IMR-90 (cell line): ENCODE data around the gene SKP2. TPM values are rescaled to one million over a fixed set of nuclear protein-coding genes. Genes with fewer than 3 reads are reported as not detected.
A peak's percentile ranks its signal among the peaks of the same experiment; 100 is the strongest.

Experiments
- ATAC-seq: fragments of 200-7000 bp; cut with Tn5 transposase; 2 replicates; pipeline ENCODE4 v1.9.1; 2020; ENCODE audit warnings: low read depth, mild to moderate bottlenecking, moderate library complexity
- BruUV-seq: library from RNA; stranded (reverse); fragments of 400-500 nt; replicated peaks from 2 replicates; lab custom pipeline; 2021; lab: Mats Ljungman, UMichigan
- CTCF ChIA-PET: fragments of 300-600 bp; formaldehyde crosslinking; extraction: SDS; loops from one replicate; lab custom pipeline; 2021; ENCODE audit warnings: antibody characterized with exemption; lab: Yijun Ruan, JAX
- POLR2A ChIA-PET: fragments of 300-600 bp; sonication (Branson Sonifier 250); formaldehyde crosslinking; loops from one replicate; lab custom pipeline; 2022; ENCODE audit warnings: antibody characterized with exemption; ENCODE audit not compliant: unreplicated experiment; lab: Charles Lee
- DNase-seq: peaks from one replicate; pipeline ENCODE4 v3.0.0; 2013
- H2AFZ ChIP-seq: replicated peaks from 2 replicates; pipeline ENCODE3; 2013; ENCODE audit warnings: low read length, mild to moderate bottlenecking; ENCODE audit not compliant: poor library complexity
- H2AK5ac ChIP-seq: 2 replicates; pipeline ENCODE4 v1.6.1; 2013; ENCODE audit warnings: low read depth, low read length, inconsistent platforms
- H2AK9ac ChIP-seq: replicated peaks from 2 replicates; pipeline ENCODE3; 2013; ENCODE audit warnings: mild to moderate bottlenecking, low read depth, low read length, moderate library complexity; ENCODE audit not compliant: poor library complexity
- H2BK120ac ChIP-seq: 2 replicates; pipeline ENCODE4 v1.6.1; 2013; ENCODE audit warnings: low read depth, low read length, inconsistent platforms
- H2BK15ac ChIP-seq: 3 replicates; pipeline ENCODE4 v1.6.1; 2013; ENCODE audit warnings: low read depth, low read length, inconsistent platforms
- H2BK20ac ChIP-seq: 2 replicates; pipeline ENCODE4 v1.6.1; 2013; ENCODE audit warnings: low read depth, mild to moderate bottlenecking, inconsistent platforms, low read length, moderate library complexity
- H2BK5ac ChIP-seq: 2 replicates; pipeline ENCODE4 v1.6.1; 2013; ENCODE audit warnings: mild to moderate bottlenecking, low read depth, low read length, inconsistent platforms; ENCODE audit not compliant: poor library complexity, severe bottlenecking
- H3K14ac ChIP-seq: replicated peaks from 2 replicates; pipeline ENCODE4 v1.6.1; 2013; ENCODE audit warnings: low read depth, low read length, inconsistent platforms
- H3K18ac ChIP-seq: 2 replicates; pipeline ENCODE4 v1.6.1; 2013; ENCODE audit warnings: low read depth, low read length, control low read depth
- H3K23ac ChIP-seq: 2 replicates; pipeline ENCODE4 v1.6.1; 2013; ENCODE audit warnings: low read depth, low read length, inconsistent platforms
- H3K27ac ChIP-seq: 2 replicates; pipeline ENCODE4 v1.5.1; 2013; ENCODE audit warnings: mild to moderate bottlenecking, control low read depth, low read length; ENCODE audit not compliant: insufficient read depth
- H3K27me3 ChIP-seq: 2 replicates; pipeline ENCODE4 v1.6.1; 2013; ENCODE audit warnings: low read length; ENCODE audit not compliant: control insufficient read depth, insufficient read depth
- H3K36me3 ChIP-seq: 2 replicates; pipeline ENCODE4 v1.6.1; 2013; ENCODE audit warnings: low read length, mixed read lengths; ENCODE audit not compliant: control insufficient read depth, insufficient read depth
- H3K4ac ChIP-seq: 2 replicates; pipeline ENCODE4 v1.6.1; 2013; ENCODE audit warnings: low read depth, low read length, inconsistent platforms
- H3K4me1 ChIP-seq: 2 replicates; pipeline ENCODE4 v1.6.1; 2013; ENCODE audit warnings: low read length, mixed read lengths; ENCODE audit not compliant: control insufficient read depth, insufficient read depth
- H3K4me2 ChIP-seq: 2 replicates; pipeline ENCODE4 v1.6.1; 2013; ENCODE audit warnings: low read depth, mild to moderate bottlenecking, control low read depth, low read length, moderate library complexity
- H3K4me3 ChIP-seq: 2 replicates; pipeline ENCODE4 v1.5.1; 2013; ENCODE audit warnings: low read depth, mild to moderate bottlenecking, control low read depth, low read length, moderate library complexity; ENCODE audit not compliant: insufficient read depth
- H3K56ac ChIP-seq: 2 replicates; pipeline ENCODE4 v1.6.1; 2013; ENCODE audit warnings: low read length, inconsistent platforms; ENCODE audit not compliant: insufficient read depth; ENCODE audit errors: extremely low read depth
- H3K79me1 ChIP-seq, 2 experiments: 2 replicates each; pipeline ENCODE4 v1.6.1; 2013; ENCODE audit warnings: low read length in 2 of 2, inconsistent platforms in 1 of 2, low read depth in 1 of 2
- H3K9ac ChIP-seq: 2 replicates; pipeline ENCODE4 v1.6.1; 2013; ENCODE audit warnings: low read depth, low read length, control low read depth
- H3K9me1 ChIP-seq: 2 replicates; pipeline ENCODE4 v1.6.1; 2013; ENCODE audit warnings: low read length, inconsistent platforms; ENCODE audit not compliant: insufficient read depth
- H3K9me3 ChIP-seq: 2 replicates; pipeline ENCODE4 v1.6.1; 2013; ENCODE audit warnings: low read length; ENCODE audit not compliant: control insufficient read depth, insufficient read depth
- H4K20me1 ChIP-seq: 2 replicates; pipeline ENCODE4 v1.6.1; 2013; ENCODE audit warnings: low read length, inconsistent platforms; ENCODE audit not compliant: insufficient read depth
- H4K5ac ChIP-seq: 2 replicates; pipeline ENCODE4 v1.6.1; 2013; ENCODE audit warnings: mild to moderate bottlenecking, low read depth, low read length, control low read depth
- H4K8ac ChIP-seq, 2 experiments: 2 replicates each; pipeline ENCODE4 v1.6.1; 2013; ENCODE audit warnings: low read depth in 2 of 2, low read length in 2 of 2, control low read depth in 1 of 2, inconsistent platforms in 1 of 2
- H4K91ac ChIP-seq: 2 replicates; pipeline ENCODE4 v1.6.1; 2013; ENCODE audit warnings: low read depth, low read length, inconsistent platforms; ENCODE audit not compliant: insufficient read depth
- BHLHE40 ChIP-seq: fragments of 150-350 bp; IDR thresholded peaks from 2 replicates; pipeline ENCODE4 v1.6.1; 2016; ENCODE audit warnings: mild to moderate bottlenecking, low read depth, low read length
- CTCF ChIP-seq: conservative IDR thresholded peaks from 2 replicates; pipeline ENCODE4 v1.5.1; 2012; ENCODE audit warnings: mild to moderate bottlenecking, low read depth, low read length, improper control_type of control experiment
- MAZ ChIP-seq: IDR thresholded peaks from 2 replicates; pipeline ENCODE4 v1.6.1; 2012; ENCODE audit warnings: low read depth, mild to moderate bottlenecking, low read length, improper control_type of control experiment, moderate library complexity, borderline replicate concordance
- MXI1 ChIP-seq: IDR thresholded peaks from 2 replicates; pipeline ENCODE4 v1.6.1; 2012; ENCODE audit warnings: low read depth, mild to moderate bottlenecking, low read length, moderate library complexity, borderline replicate concordance
- NFE2L2 ChIP-seq: fragments of 150-350 bp; IDR thresholded peaks from 2 replicates; pipeline ENCODE4 v1.6.1; 2016; ENCODE audit warnings: low read depth, mild to moderate bottlenecking, low read length
- POLR2A ChIP-seq: IDR thresholded peaks from 2 replicates; pipeline ENCODE4 v1.6.1; 2012; ENCODE audit warnings: mild to moderate bottlenecking, low read depth, low read length
- RAD21 ChIP-seq: IDR thresholded peaks from 2 replicates; pipeline ENCODE4 v1.6.1; 2012; ENCODE audit warnings: low read length, improper control_type of control experiment
- RCOR1 ChIP-seq: IDR thresholded peaks from 2 replicates; pipeline ENCODE4 v1.6.1; 2012; ENCODE audit warnings: mild to moderate bottlenecking, low read length, improper control_type of control experiment; ENCODE audit not compliant: insufficient replicate concordance
- SMC3 ChIP-seq: fragments of 150-350 bp; IDR thresholded peaks from 2 replicates; pipeline ENCODE4 v1.6.1; 2016; ENCODE audit warnings: low read depth, mild to moderate bottlenecking, antibody characterized with exemption, low read length, moderate library complexity
- USF2 ChIP-seq: fragments of 150-350 bp; IDR thresholded peaks from 2 replicates; pipeline ENCODE4 v1.6.1; 2017; ENCODE audit warnings: mild to moderate bottlenecking, antibody characterized with exemption, low read length, low read depth
- whole genome bisulfite sequencing, 2 experiments: methylation state at CpG; one replicate each; pipeline versions ENCODE4 v1.1.5 to v1.1.7; 2013; ENCODE audit warnings: missing lambda C conversion rate in 2 of 2; ENCODE audit not compliant: insufficient read length in 1 of 2; ENCODE audit errors: extremely low coverage in 2 of 2; 5-methylcytosine and 5-hydroxymethylcytosine counted together
- dilution Hi-C: fragments of 300-500 bp; cut with HindIII; formaldehyde crosslinking; loops from one replicate; pipeline ENCODE4 v1.14.3; 2018; ENCODE audit warnings: low sequenced_read_pairs; ENCODE audit not compliant: unreplicated experiment
- in situ Hi-C: fragments of 300-500 bp; cut with MboI; formaldehyde crosslinking; loops from 3 replicates; pipeline ENCODE4 v1.14.3; 2019; ENCODE audit warnings: low sequenced_read_pairs, inconsistent platforms, mixed read lengths
- intact Hi-C: fragments of 100-400 bp; cut with micrococcal nuclease; formaldehyde crosslinking; loops from 2 replicates; pipeline ENCODE4 v1.10.0; 2022
- polyA plus RNA-seq, 3 experiments: library from polyadenylated mRNA; depleted of rRNA; stranded (reverse); fragments of >200 nt; gene quantifications; 2 replicates each; pipeline ENCODE4 v1.2.3, GENCODE V29; 2012; ENCODE audit warnings: low replicate concordance in 1 of 3
- total RNA-seq: library from RNA; depleted of rRNA; stranded (reverse); fragments of >200 nt; gene quantifications from 2 replicates; pipeline ENCODE4 v1.2.3, GENCODE V29; 2012

The SKP2 gene
- total and polyA plus RNA-seq, 2 of the 4 experiments (the other 2 are of a cell fraction) = 23.3 to 92.1 TPM

- H3K18ac ChIP-seq = no peak overlapping the region
- H3K23ac ChIP-seq = no peak overlapping the region; the same call in 1 of the 2 replicates
- no peak overlapping the region for H3K27ac ChIP-seq
- H3K9me3 ChIP-seq = no peaks in the 10 kb centered on the region
- BruUV-seq = no TSS peak
- H2AK9ac ChIP-seq = no peak overlapping the region
- H3K56ac ChIP-seq = no peak overlapping the region
- WGBS, 2 experiments = no CpG with 5 or more reads among the region's 3 CpGs
- H3K4me1 ChIP-seq = no peaks in the 10 kb centered on the region
- no peak overlapping the region for H2BK20ac ChIP-seq
- H4K8ac ChIP-seq = no peak overlapping the region
- ChIA-PET CTCF (no interaction called here), POLR2A (interaction anchor here (0.6 kb wide), 1 partner anchor 19 kb away, joined by 4 read pairs; no protein-coding TSS in a partner anchor)
- peaks cover 7% of the 10 kb centered on the region; the same call in 1 of the 2 replicates for H3K36me3 ChIP-seq
- H3K4me3 ChIP-seq = no peak overlapping the region
- no peak overlapping the region for H4K91ac ChIP-seq
- intact Hi-C loops (no loop called here), dilution Hi-C loops (no loop called here), in situ Hi-C loops (no loop called here)
- H2AFZ ChIP-seq = no peak overlapping the region
- H2BK120ac ChIP-seq = no peak overlapping the region
- H4K5ac ChIP-seq = no peak overlapping the region
- no peak overlapping the region for H2BK15ac ChIP-seq
- no peak overlapping the region for H3K14ac ChIP-seq
- no peak overlapping the region for H2AK5ac ChIP-seq
- H2BK5ac ChIP-seq = no peak overlapping the region
- no peaks in the 10 kb centered on the region for H3K9me1 ChIP-seq
- no peak overlapping the region for H3K9ac ChIP-seq
- no peak for TF ChIP-seq MXI1
- no peak for TF ChIP-seq POLR2A
- TF ChIP-seq SMC3 = no peak
- no peak for TF ChIP-seq MAZ
- no peak for TF ChIP-seq RAD21
- no peak for TF ChIP-seq BHLHE40
- no peak for TF ChIP-seq USF2
- no peak for TF ChIP-seq NFE2L2
- no peak for TF ChIP-seq CTCF
- no peak for TF ChIP-seq RCOR1
- ATAC-seq (no peak; the same call in 1 of the 2 replicates), DNase-seq (peak; percentile 50)
- no peak overlapping the region for H3K4ac ChIP-seq
- H3K79me1 ChIP-seq = no peaks in the 10 kb centered on the region; a peak in 1 of 4 replicates
- H4K20me1 ChIP-seq = no peaks in the 10 kb centered on the region
- H3K27me3 ChIP-seq = no peaks in the 10 kb centered on the region
- peak overlapping the region; percentile 21; the same call in 1 of the 2 replicates for H3K4me2 ChIP-seq
Observed at GRCh38 chr5:36209664-36210063, 57.8 kb downstream of the SKP2 start.
